Endodermal cell (in vitro differentiated cells): Measurements from ENCODE around the gene CADM1. TPM values are rescaled to one million over a fixed set of nuclear protein-coding genes. Genes with fewer than 3 reads are reported as not detected.
A peak's percentile ranks its signal among the peaks of the same experiment; 100 is the strongest.

Source experiments
- DNase-seq: peaks from one replicate; pipeline ENCODE4 v3.0.0-alpha.2; 2017
- H3K27ac ChIP-seq: 2 replicates; pipeline ENCODE4 v1.5.1; 2013; ENCODE audit warnings: mild to moderate bottlenecking, low read depth, low read length, moderate library complexity
- H3K27me3 ChIP-seq: 2 replicates; pipeline ENCODE4 v1.6.1; 2013; ENCODE audit warnings: mild to moderate bottlenecking, low read length, moderate library complexity; ENCODE audit not compliant: insufficient read depth, control insufficient read depth, poor library complexity, severe bottlenecking
- H3K36me3 ChIP-seq: 2 replicates; pipeline ENCODE4 v1.7.0; 2013; ENCODE audit warnings: mild to moderate bottlenecking, low read length, moderate library complexity; ENCODE audit not compliant: control insufficient read depth, insufficient read depth
- H3K4me1 ChIP-seq: one replicate; pipeline ENCODE4 v1.7.0; 2013; ENCODE audit warnings: low read length; ENCODE audit not compliant: control insufficient read depth, insufficient read depth
- H3K4me3 ChIP-seq: 2 replicates; pipeline ENCODE4 v1.5.1; 2013; ENCODE audit warnings: mild to moderate bottlenecking, low read length, moderate library complexity
- H3K9ac ChIP-seq: 2 replicates; pipeline ENCODE4 v1.6.1; 2013; ENCODE audit warnings: mild to moderate bottlenecking, low read length, moderate library complexity; ENCODE audit not compliant: poor library complexity, severe bottlenecking; ENCODE audit errors: extremely low read depth
- H3K9me3 ChIP-seq: 2 replicates; pipeline ENCODE4 v1.6.1; 2013; ENCODE audit warnings: mild to moderate bottlenecking, low read length, moderate library complexity; ENCODE audit not compliant: control insufficient read depth
- H3K27ac Mint-ChIP-seq: 2 replicates; pipeline ENCODE4 v1.8.0; 2020; ENCODE audit warnings: mixed read lengths
- H3K27me3 Mint-ChIP-seq: 2 replicates; pipeline ENCODE4 v1.8.0; 2021; ENCODE audit warnings: mild to moderate bottlenecking, mixed read lengths; ENCODE audit not compliant: insufficient read depth
- H3K36me3 Mint-ChIP-seq: 2 replicates; pipeline ENCODE4 v1.8.0; 2020; ENCODE audit warnings: low read depth, mixed read lengths
- H3K4me1 Mint-ChIP-seq: 2 replicates; pipeline ENCODE4 v1.8.0; 2020; ENCODE audit warnings: mixed read lengths
- H3K4me3 Mint-ChIP-seq: 2 replicates; pipeline ENCODE4 v1.8.0; 2020; ENCODE audit warnings: mild to moderate bottlenecking, moderate library complexity, mixed read lengths
- H3K9me3 Mint-ChIP-seq: 2 replicates; pipeline ENCODE4 v1.8.0; 2020; ENCODE audit warnings: mild to moderate bottlenecking, mixed read lengths
- WGBS, 2 experiments: methylation state at CpG; one replicate each; pipeline versions ENCODE4 v1.1.5 to v1.1.7; 2013; ENCODE audit warnings: missing lambda C conversion rate in 2 of 2, mixed read lengths in 1 of 2; ENCODE audit not compliant: insufficient coverage in 1 of 2, insufficient read length in 1 of 2; 5-methylcytosine and 5-hydroxymethylcytosine counted together
- total RNA-seq, 2 donors: library from RNA; stranded (reverse); fragmentation: NEBNext Ultra II Directional in 1 of 2; extraction: Animal tissue kit (Norgen Biotek cat#: 25700) in 1 of 2; gene quantifications; 2 replicates in 1 of 2; 3 replicates in 1 of 2; pipeline ENCODE4 v1.2.1, GENCODE V29; 2021
- TF ChIP-seq, protein P1 (sequence below): fragments of 200-600 bp; sonication (generic); conservative IDR thresholded peaks from 2 replicates; pipeline ENCODE4 v1.5.0; 2021; ENCODE audit warnings: antibody characterized with exemption, mild to moderate bottlenecking

CADM1 gene
- total RNA-seq, 2 donors from 2014 or later, result 76.3 to 88.2 TPM

DNA sequence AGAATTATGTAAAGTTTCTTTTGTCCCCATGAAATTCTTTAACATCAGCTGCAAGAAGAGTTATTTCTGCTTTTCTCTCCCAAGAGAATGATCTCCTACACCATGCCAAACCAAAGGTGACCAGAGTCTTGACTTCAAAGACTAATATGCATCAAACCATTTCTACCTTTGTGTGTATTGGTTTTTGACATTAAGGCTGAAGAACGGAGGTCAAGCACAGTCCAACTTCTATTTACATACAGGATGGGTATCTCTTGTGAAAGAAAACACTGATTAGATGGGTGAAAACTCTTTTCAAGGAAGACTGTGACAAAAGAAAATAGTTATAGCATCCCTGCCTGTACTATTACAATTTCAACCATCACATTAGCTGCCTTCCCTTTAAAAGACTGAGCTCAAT, 256.3 kb downstream of the CADM1 start:
- H3K4me3 Mint-ChIP-seq, result no peak overlapping the region
- no peak for DNase-seq
- H3K9me3 Mint-ChIP-seq, result no peaks in the 10 kb centered on the region
- no peaks in the 10 kb centered on the region for H3K36me3 ChIP-seq
- H3K4me3 ChIP-seq, result no peak overlapping the region
- H3K27ac ChIP-seq, result peak overlapping the region; percentile 56
- no peak overlapping the region for H3K9ac ChIP-seq
- H3K36me3 Mint-ChIP-seq, result no peaks in the 10 kb centered on the region
- no peaks in the 10 kb centered on the region for H3K9me3 ChIP-seq
- peaks cover 13% of the 10 kb centered on the region for H3K4me1 ChIP-seq
- H3K4me1 Mint-ChIP-seq, result peaks cover 44% of the 10 kb centered on the region
- H3K27me3 Mint-ChIP-seq, result no peaks in the 10 kb centered on the region
- no CpG with 5 or more reads among the region's 1 CpG for WGBS, 2 experiments
- TF ChIP-seq, protein P1, sequence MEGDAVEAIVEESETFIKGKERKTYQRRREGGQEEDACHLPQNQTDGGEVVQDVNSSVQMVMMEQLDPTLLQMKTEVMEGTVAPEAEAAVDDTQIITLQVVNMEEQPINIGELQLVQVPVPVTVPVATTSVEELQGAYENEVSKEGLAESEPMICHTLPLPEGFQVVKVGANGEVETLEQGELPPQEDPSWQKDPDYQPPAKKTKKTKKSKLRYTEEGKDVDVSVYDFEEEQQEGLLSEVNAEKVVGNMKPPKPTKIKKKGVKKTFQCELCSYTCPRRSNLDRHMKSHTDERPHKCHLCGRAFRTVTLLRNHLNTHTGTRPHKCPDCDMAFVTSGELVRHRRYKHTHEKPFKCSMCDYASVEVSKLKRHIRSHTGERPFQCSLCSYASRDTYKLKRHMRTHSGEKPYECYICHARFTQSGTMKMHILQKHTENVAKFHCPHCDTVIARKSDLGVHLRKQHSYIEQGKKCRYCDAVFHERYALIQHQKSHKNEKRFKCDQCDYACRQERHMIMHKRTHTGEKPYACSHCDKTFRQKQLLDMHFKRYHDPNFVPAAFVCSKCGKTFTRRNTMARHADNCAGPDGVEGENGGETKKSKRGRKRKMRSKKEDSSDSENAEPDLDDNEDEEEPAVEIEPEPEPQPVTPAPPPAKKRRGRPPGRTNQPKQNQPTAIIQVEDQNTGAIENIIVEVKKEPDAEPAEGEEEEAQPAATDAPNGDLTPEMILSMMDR, result no peak
- H3K27me3 ChIP-seq, result no peaks in the 10 kb centered on the region
- H3K27ac Mint-ChIP-seq, result no peak overlapping the region

DNA sequence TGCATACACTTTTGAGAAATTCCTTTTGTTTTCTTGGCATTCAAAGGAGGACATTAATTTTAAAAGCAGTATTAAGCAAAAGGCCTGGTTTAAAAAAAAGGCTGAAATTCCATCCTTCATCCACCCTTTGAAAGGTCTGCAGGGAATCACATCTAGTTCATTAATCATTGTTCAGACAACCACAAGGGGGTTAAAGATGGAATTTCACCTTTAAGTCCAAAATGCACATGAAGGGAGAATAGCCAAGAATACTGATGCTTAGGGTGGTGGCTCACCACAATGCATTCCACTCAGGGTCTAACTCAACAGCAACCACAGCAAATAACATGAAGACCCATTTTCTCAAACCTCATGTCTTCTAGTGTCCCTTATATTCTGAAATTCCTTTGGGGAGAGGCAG, 256.9 kb downstream of the CADM1 start:
- Histone ChIP-seq H3K9me3 (no peaks in the 10 kb centered on the region), H3K27ac (peak overlapping the region; percentile 57)

DNA sequence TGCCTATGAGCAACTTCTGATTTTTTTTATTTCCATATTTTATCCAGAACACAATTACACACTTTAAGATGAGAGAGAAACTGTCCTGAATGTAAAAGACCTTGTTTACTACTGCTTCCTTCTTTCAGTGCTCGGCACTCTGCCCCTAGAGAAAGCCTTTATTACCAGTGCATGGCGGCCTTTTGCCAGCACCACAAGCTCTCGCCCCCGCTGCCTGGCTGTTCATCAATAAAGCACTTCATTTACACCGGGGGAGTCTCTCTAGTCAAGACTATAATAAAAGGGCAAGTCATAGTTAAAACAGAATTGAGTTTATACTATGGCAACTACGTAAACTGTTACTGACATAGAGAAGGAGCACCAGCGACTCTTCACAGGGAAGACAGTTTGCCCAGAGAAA, 259.5 kb downstream of the CADM1 start:
- no peak overlapping the region for H3K4me3 Mint-ChIP-seq
- H3K27ac ChIP-seq, result peak overlapping the region; percentile 59
- H3K4me1 Mint-ChIP-seq, result peaks cover 33% of the 10 kb centered on the region
- H3K36me3 Mint-ChIP-seq, result no peaks in the 10 kb centered on the region
- DNase-seq, result no peak
- no peaks in the 10 kb centered on the region for H3K9me3 ChIP-seq
- H3K4me3 ChIP-seq, result no peak overlapping the region
- H3K27me3 ChIP-seq, result no peaks in the 10 kb centered on the region
- no peaks in the 10 kb centered on the region for H3K27me3 Mint-ChIP-seq
- no peak overlapping the region for H3K9ac ChIP-seq
- H3K36me3 ChIP-seq, result no peaks in the 10 kb centered on the region
- H3K27ac Mint-ChIP-seq, result no peak overlapping the region
- peaks cover 13% of the 10 kb centered on the region for H3K4me1 ChIP-seq
- TF ChIP-seq, protein P1, result no peak
- no peaks in the 10 kb centered on the region for H3K9me3 Mint-ChIP-seq
- WGBS, 2 experiments, result 70 to 93% methylated on average over 5 to 7 of the region's 7 CpGs

More for the DNA sequence above, 256.9 kb downstream of the CADM1 start:
- TF ChIP-seq, protein P1, result no peak
- Histone ChIP-seq H3K9ac (no peak overlapping the region), H3K36me3 (no peaks in the 10 kb centered on the region), H3K4me1 (peaks cover 13% of the 10 kb centered on the region), H3K4me3 (no peak overlapping the region), H3K27me3 (no peaks in the 10 kb centered on the region)
- Mint-ChIP-seq H3K27me3 (no peaks in the 10 kb centered on the region), H3K36me3 (no peaks in the 10 kb centered on the region), H3K4me1 (peaks cover 41% of the 10 kb centered on the region), H3K9me3 (no peaks in the 10 kb centered on the region), H3K4me3 (no peak overlapping the region), H3K27ac (no peak overlapping the region)
- DNase-seq, result no peak
